Panc1 (cell line): Measurements from ENCODE around the gene SPDEF. TPM values are rescaled to one million over a fixed set of nuclear protein-coding genes. Genes with fewer than 3 reads are reported as not detected.

Experiments
- ATAC-seq: fragments of 200-7000 bp; cut with Tn5 transposase; 2 replicates; pipeline ENCODE4 v1.9.1; 2020; ENCODE audit warnings: mild to moderate bottlenecking, moderate library complexity
- BruUV-seq: library from RNA; stranded (reverse); fragments of 400-500 nt; replicated peaks from 2 replicates; lab custom pipeline; 2021; lab: Mats Ljungman, UMichigan
- CTCF ChIA-PET: fragments of 300-600 bp; sonication (Branson Sonifier 250); formaldehyde crosslinking; loops from one replicate; lab custom pipeline; 2022; ENCODE audit warnings: antibody characterized with exemption; lab: Charles Lee
- POLR2A ChIA-PET: fragments of 300-600 bp; sonication (Branson Sonifier 250); formaldehyde crosslinking; loops from one replicate; lab custom pipeline; 2022; ENCODE audit warnings: antibody characterized with exemption; lab: Charles Lee
- DNase-seq: peaks from one replicate; pipeline ENCODE4 v3.0.0-alpha.2; 2010; ENCODE audit warnings: low read depth, low spot score
- H3K27ac ChIP-seq: 2 replicates; pipeline ENCODE4 v1.5.1; 2011; ENCODE audit warnings: mild to moderate bottlenecking, low read length, inconsistent platforms
- H3K27me3 ChIP-seq: fragments of 200-500 bp; sonication (Bioruptor generic); 2 replicates; pipeline ENCODE4 v1.6.0; 2014; ENCODE audit warnings: low read length, inconsistent platforms; ENCODE audit not compliant: control insufficient read depth, insufficient read depth
- H3K36me3 ChIP-seq: fragments of 200-500 bp; sonication (Bioruptor generic); 2 replicates; pipeline ENCODE4 v1.5.1; 2014; ENCODE audit warnings: inconsistent platforms, mild to moderate bottlenecking, low read length, moderate library complexity; ENCODE audit not compliant: control insufficient read depth, insufficient read depth
- H3K4me1 ChIP-seq: 2 replicates; pipeline ENCODE4 v1.5.1; 2011; ENCODE audit warnings: inconsistent platforms, mild to moderate bottlenecking, low read length, moderate library complexity; ENCODE audit not compliant: control insufficient read depth, insufficient read depth
- H3K4me3 ChIP-seq, 2 experiments: 2 replicates each; pipeline ENCODE4 v1.5.1; 2011 to 2012; ENCODE audit warnings: low read depth in 2 of 2, low read length in 2 of 2, mild to moderate bottlenecking in 2 of 2, inconsistent platforms in 1 of 2, moderate library complexity in 1 of 2
- H3K9me3 ChIP-seq: fragments of 200-500 bp; sonication (Bioruptor generic); 2 replicates; pipeline ENCODE4 v1.5.1; 2014; ENCODE audit warnings: low read depth, mild to moderate bottlenecking, inconsistent platforms, low read length, moderate library complexity; ENCODE audit not compliant: control insufficient read depth, insufficient read depth
- CTCF ChIP-seq: fragments of 450-650 bp; IDR thresholded peaks from 2 replicates; pipeline ENCODE4 v1.5.1; 2017; ENCODE audit warnings: mild to moderate bottlenecking
- POLR2AphosphoS5 ChIP-seq: IDR thresholded peaks from 2 replicates; pipeline ENCODE4 v1.6.1; 2012; ENCODE audit warnings: mild to moderate bottlenecking, low read depth, low read length, moderate library complexity
- REST ChIP-seq, 2 experiments: IDR thresholded peaks; 2 replicates each; pipeline ENCODE4 v1.6.1; 2011 to 2012; ENCODE audit warnings: low read depth in 2 of 2, control low read depth in 1 of 2, low read length in 1 of 2, mild to moderate bottlenecking in 1 of 2, moderate library complexity in 1 of 2; ENCODE audit not compliant: insufficient read depth in 1 of 2
- SIN3A ChIP-seq: IDR thresholded peaks from 2 replicates; pipeline ENCODE4 v1.6.1; 2012; ENCODE audit warnings: low read depth, mild to moderate bottlenecking, low read length, moderate library complexity, borderline replicate concordance; ENCODE audit not compliant: insufficient read depth
- TCF7L2 ChIP-seq: IDR thresholded peaks from 2 replicates; pipeline ENCODE4 v1.6.1; 2011; ENCODE audit warnings: mild to moderate bottlenecking, low read depth, low read length, inconsistent platforms
- in situ Hi-C: cut with HindIII; loops from 2 replicates; pipeline ENCODE4 v1.10.0; 2016; ENCODE audit warnings: low sequenced_read_pairs, low pct_unique_long_range_greater_than_20kb
- intact Hi-C: fragments of 100-400 bp; cut with micrococcal nuclease; formaldehyde crosslinking; loops from one replicate; pipeline ENCODE4 v1.10.0; 2022; ENCODE audit not compliant: unreplicated experiment
- total RNA-seq: library from RNA; stranded (reverse); gene quantifications from one replicate; pipeline ENCODE4 v1.2.1, GENCODE V29; 2021; ENCODE audit not compliant: unreplicated experiment

SPDEF gene
- total RNA-seq, 1 experiment from 2014 or later: 1.6 TPM

DNA sequence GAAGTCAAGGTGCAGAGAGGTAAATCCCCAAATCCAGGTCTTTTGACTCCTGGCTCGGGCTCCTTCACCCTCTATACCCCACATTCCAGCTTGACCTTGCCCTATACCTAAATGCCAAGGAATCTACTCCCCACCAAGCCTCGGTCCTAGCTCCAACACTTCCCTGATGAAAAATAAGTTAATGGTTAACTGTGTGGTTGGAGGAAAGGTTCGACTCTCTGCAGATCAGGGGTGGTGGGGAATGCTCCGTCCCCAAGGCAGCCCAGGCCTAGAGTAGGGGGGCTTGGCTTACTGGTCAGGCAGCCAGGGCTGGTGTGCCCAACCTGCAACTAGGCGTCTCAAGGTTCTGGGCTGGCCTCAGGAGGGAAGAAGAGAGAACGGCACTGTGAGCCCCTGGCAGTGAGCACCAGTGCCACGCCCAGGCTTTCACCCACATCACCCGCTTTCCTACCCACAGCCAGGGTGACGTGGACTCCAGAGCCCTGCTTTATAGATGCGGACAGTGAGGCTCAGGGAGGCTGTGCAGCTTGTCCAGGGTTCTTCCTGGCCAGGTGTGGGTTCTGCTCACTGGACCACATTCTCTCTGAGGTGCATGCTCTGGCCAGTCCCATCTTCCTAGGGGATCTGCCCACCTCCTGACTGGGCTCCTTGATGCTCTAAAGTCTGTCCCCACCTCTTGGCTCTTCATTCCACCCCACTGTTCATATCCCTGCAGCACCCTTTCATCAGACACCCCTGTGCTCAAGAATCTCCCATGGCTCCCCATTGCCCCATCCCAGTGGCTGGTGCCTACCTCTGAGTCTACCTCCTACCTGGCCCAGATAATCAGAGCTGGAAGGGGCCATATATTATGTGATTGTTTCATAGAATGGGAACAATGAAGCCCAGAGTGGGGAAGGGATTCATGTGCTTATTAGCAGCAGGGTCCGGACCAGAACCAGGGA, 8.2 kb downstream of the SPDEF start:
- in situ Hi-C loops: no loop called here
- no peak for DNase-seq
- no peak for ATAC-seq
- H3K4me1 ChIP-seq: peaks cover 4% of the 10 kb centered on the region
- H3K36me3 ChIP-seq: no peaks in the 10 kb centered on the region
- ChIA-PET POLR2A (no interaction called here), CTCF (no interaction called here)
- BruUV-seq: no TSS peak
- no peaks in the 10 kb centered on the region for H3K9me3 ChIP-seq
- H3K27me3 ChIP-seq: no peaks in the 10 kb centered on the region
- no peak overlapping the region for H3K4me3 ChIP-seq
- TF ChIP-seq TCF7L2 (no peak), POLR2AphosphoS5 (no peak), REST (IDR thresholded peaks at IDR 0.05; ENCODE audit: insufficient read depth in 1 of 2, low read depth in 2 of 2, low read length in 1 of 2) (no peak), SIN3A (no peak), CTCF (no peak)
- H3K27ac ChIP-seq: no peak overlapping the region
- intact Hi-C loops: no loop called here

DNA sequence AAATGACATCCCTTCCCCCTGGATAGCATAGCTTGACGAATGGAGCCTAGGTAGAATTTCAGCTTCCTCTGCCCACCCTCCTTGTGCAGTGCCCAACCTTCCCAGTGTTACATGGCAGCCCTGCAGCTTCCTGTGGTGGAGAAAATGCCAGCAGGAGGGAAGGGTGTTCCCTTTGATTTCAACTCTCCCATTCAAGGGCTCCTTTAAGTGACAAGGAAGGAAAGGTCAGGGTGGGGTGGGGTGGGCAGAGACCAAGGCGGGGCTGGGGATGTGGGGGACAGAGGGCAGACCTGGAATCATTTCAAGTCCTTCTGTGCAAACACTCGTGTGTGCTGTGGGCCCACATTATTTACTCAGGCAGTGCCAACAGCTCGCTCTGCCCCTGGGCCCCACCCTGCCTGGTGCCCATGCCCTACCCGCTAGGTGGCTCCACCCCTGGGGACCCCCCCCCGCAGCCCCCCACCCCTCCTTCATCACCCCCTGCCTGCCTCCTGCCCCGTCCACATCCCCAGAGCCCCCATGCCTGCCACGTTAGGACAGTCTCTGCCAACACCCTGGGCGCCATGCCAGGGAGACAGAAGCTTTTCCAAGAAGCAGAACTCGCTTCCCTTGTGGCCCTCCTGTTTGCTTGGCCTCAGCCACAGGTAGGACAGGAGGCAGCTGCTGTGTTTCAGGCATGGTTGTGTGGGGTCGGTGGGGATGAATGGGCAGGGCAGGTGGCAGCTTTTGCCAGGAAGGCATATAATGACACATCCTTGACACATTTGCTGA, 9.4 kb downstream of the SPDEF start:
- in situ Hi-C loops: no loop called here
- H3K4me3 ChIP-seq: no peak overlapping the region
- H3K36me3 ChIP-seq: no peaks in the 10 kb centered on the region
- H3K27me3 ChIP-seq: no peaks in the 10 kb centered on the region
- no peaks in the 10 kb centered on the region for H3K9me3 ChIP-seq
- ChIA-PET CTCF (interaction anchor here (0.5 kb wide), 1 partner anchor 592 kb away, joined by 5 read pairs; no protein-coding TSS in a partner anchor), POLR2A (no interaction called here)
- BruUV-seq: no TSS peak
- TF ChIP-seq CTCF (no peak), POLR2AphosphoS5 (no peak), TCF7L2 (no peak), REST (IDR thresholded peaks at IDR 0.05; ENCODE audit: insufficient read depth in 1 of 2, low read depth in 2 of 2, low read length in 1 of 2) (no peak), SIN3A (no peak)
- ATAC-seq: no peak
- H3K27ac ChIP-seq: no peak overlapping the region; the same call in 1 of the 2 replicates
- peaks cover 4% of the 10 kb centered on the region for H3K4me1 ChIP-seq
- intact Hi-C loops: no loop called here
- DNase-seq: no peak
